ENCODE data around the gene UBE2J2.

GRCh38 chr1:1211541-1212441, 61.9 kb downstream of the UBE2J2 start:
- TF ChIP-seq, protein P1, sequence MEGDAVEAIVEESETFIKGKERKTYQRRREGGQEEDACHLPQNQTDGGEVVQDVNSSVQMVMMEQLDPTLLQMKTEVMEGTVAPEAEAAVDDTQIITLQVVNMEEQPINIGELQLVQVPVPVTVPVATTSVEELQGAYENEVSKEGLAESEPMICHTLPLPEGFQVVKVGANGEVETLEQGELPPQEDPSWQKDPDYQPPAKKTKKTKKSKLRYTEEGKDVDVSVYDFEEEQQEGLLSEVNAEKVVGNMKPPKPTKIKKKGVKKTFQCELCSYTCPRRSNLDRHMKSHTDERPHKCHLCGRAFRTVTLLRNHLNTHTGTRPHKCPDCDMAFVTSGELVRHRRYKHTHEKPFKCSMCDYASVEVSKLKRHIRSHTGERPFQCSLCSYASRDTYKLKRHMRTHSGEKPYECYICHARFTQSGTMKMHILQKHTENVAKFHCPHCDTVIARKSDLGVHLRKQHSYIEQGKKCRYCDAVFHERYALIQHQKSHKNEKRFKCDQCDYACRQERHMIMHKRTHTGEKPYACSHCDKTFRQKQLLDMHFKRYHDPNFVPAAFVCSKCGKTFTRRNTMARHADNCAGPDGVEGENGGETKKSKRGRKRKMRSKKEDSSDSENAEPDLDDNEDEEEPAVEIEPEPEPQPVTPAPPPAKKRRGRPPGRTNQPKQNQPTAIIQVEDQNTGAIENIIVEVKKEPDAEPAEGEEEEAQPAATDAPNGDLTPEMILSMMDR (conservative IDR thresholded peaks at IDR 0.05; ENCODE audit: low read depth in 2 of 2): no peak
- no peak for TF ChIP-seq ZNF114 (CRISPR knock-in tag; IDR thresholded peaks at IDR 0.05)

All from GM23338 (cell line).